HepG2 (cell line): Measurements from ENCODE around the gene RNF6. TPM values are rescaled to one million over a fixed set of nuclear protein-coding genes. Genes with fewer than 3 reads are reported as not detected.
A peak's percentile ranks its signal among the peaks of the same experiment; 100 is the strongest.

Source experiments
- ARNT2 ChIP-seq: sonication (generic); formaldehyde crosslinking; IDR thresholded peaks from 2 replicates; pipeline ENCODE4 v1.8.0; 2022; ENCODE audit warnings: mild to moderate bottlenecking, low read depth, missing genetic modification reagents, moderate library complexity
- ATRX ChIP-seq: sonication (generic); formaldehyde crosslinking; IDR thresholded peaks from 2 replicates; pipeline ENCODE4 v1.4.0; 2020; ENCODE audit warnings: missing genetic modification reagents, borderline replicate concordance
- CBFB ChIP-seq: sonication (generic); formaldehyde crosslinking; IDR thresholded peaks from 2 replicates; pipeline ENCODE4 v1.4.0; 2020; ENCODE audit warnings: missing genetic modification reagents
- CHCHD3 ChIP-seq: sonication (generic); formaldehyde crosslinking; IDR thresholded peaks from 2 replicates; pipeline ENCODE4 v1.8.0; 2022; ENCODE audit warnings: mild to moderate bottlenecking, missing genetic modification reagents, moderate library complexity
- ETV6 ChIP-seq: sonication (generic); formaldehyde crosslinking; conservative IDR thresholded peaks from 2 replicates; pipeline ENCODE4 v1.4.0; 2020; ENCODE audit warnings: missing genetic modification reagents
- GATA4 ChIP-seq: sonication (generic); IDR thresholded peaks from 2 replicates; pipeline ENCODE4 v1.6.1; 2016; ENCODE audit warnings: antibody characterized with exemption, low read depth, borderline replicate concordance
- GFI1 ChIP-seq: sonication (generic); formaldehyde crosslinking; IDR thresholded peaks from 2 replicates; pipeline ENCODE4 v1.5.0; 2020; ENCODE audit warnings: missing genetic modification reagents, mild to moderate bottlenecking, borderline replicate concordance
- GPN1 ChIP-seq: sonication (generic); formaldehyde crosslinking; IDR thresholded peaks from 2 replicates; pipeline ENCODE4 v1.5.1; 2020; ENCODE audit warnings: missing genetic modification reagents, borderline replicate concordance
- HIVEP1 ChIP-seq: sonication (generic); formaldehyde crosslinking; IDR thresholded peaks from 2 replicates; pipeline ENCODE4 v1.4.0; 2020; ENCODE audit warnings: mild to moderate bottlenecking, missing genetic modification reagents
- HNRNPK ChIP-seq: fragments of 200-400 bp; formaldehyde crosslinking; IDR thresholded peaks from 2 replicates; pipeline ENCODE4 v1.6.1; 2018; ENCODE audit warnings: low read length, low read depth, moderate library complexity, mild to moderate bottlenecking; ENCODE audit not compliant: poor library complexity, severe bottlenecking
- SAFB2 ChIP-seq: sonication (generic); formaldehyde crosslinking; IDR thresholded peaks from 2 replicates; pipeline ENCODE4 v1.5.1; 2020; ENCODE audit warnings: missing genetic modification reagents, low read depth, mild to moderate bottlenecking, borderline replicate concordance
- SOX6 ChIP-seq, 2 experiments: fragments of 450-650 bp in 1 of 2; sonication (generic) in 1 of 2; formaldehyde crosslinking in 1 of 2; IDR thresholded peaks; 2 replicates each; pipeline versions ENCODE4 v1.4.0 to v1.6.1; 2017 to 2020; ENCODE audit warnings: antibody characterized with exemption in 1 of 2, mild to moderate bottlenecking in 1 of 2, missing genetic modification reagents in 1 of 2
- ZNF331 ChIP-seq: sonication (generic); formaldehyde crosslinking; IDR thresholded peaks from 2 replicates; pipeline ENCODE4 v1.4.0; 2020; ENCODE audit warnings: missing genetic modification reagents
- ZNF850 ChIP-seq: sonication (generic); formaldehyde crosslinking; conservative IDR thresholded peaks from 2 replicates; pipeline ENCODE4 v1.9.0; 2021; ENCODE audit warnings: mild to moderate bottlenecking, missing genetic modification reagents
- ZNF883 ChIP-seq: sonication (generic); formaldehyde crosslinking; IDR thresholded peaks from 2 replicates; pipeline ENCODE4 v1.5.1; 2020; ENCODE audit warnings: mild to moderate bottlenecking, missing genetic modification reagents; ENCODE audit errors: not compliant biosample characterization
- polyA plus RNA-seq, 8 experiments: library from polyadenylated mRNA; depleted of rRNA in 3 of 8; stranded (reverse) in 7 of 8; unstranded in 1 of 8; fragments of >200 nt; fragmentation: Illumina TruSeq in 4 of 8; extraction: Trizol in 4 of 8; gene quantifications; 2 replicates each; pipeline versions ENCODE4 v1.2.1 to v1.2.3, GENCODE V29; 2011 to 2016; ENCODE audit warnings: low read depth in 4 of 8, missing spikeins in 1 of 8, mixed read lengths in 1 of 8; ENCODE audit not compliant: insufficient read depth in 1 of 8
- total RNA-seq, 5 experiments: library from RNA; depleted of rRNA; stranded (reverse); fragments of >200 nt; fragmentation: Illumina TruSeq; extraction: Trizol; gene quantifications; 2 replicates each; pipeline ENCODE4 v1.2.3, GENCODE V29; 2016; ENCODE audit warnings: low read depth in 1 of 5
- TF ChIP-seq, protein P1 (sequence below): sonication (generic); formaldehyde crosslinking; IDR thresholded peaks from 2 replicates; pipeline ENCODE4 v1.4.0; 2020; ENCODE audit warnings: mild to moderate bottlenecking, missing genetic modification reagents
- TF ChIP-seq, protein P2 (sequence below): sonication (generic); formaldehyde crosslinking; IDR thresholded peaks from 2 replicates; pipeline ENCODE4 v1.5.1; 2020; ENCODE audit warnings: missing genetic modification reagents, mild to moderate bottlenecking, borderline replicate concordance
- TF ChIP-seq, protein P3 (sequence below): sonication (generic); formaldehyde crosslinking; IDR thresholded peaks from 2 replicates; pipeline ENCODE4 v1.9.0; 2021; ENCODE audit warnings: missing genetic modification reagents, borderline replicate concordance
- TF ChIP-seq, protein P4 (sequence below): IDR thresholded peaks from 2 replicates; pipeline ENCODE4 v1.6.1; 2012; ENCODE audit warnings: low read length, improper control_type of control experiment

The RNF6 gene
- total and polyA plus RNA-seq, 2 of the 13 experiments (the other 11 are each of a cell fraction or from before 2014, with no cell fraction given) = 14.6 to 36.8 TPM

DNA sequence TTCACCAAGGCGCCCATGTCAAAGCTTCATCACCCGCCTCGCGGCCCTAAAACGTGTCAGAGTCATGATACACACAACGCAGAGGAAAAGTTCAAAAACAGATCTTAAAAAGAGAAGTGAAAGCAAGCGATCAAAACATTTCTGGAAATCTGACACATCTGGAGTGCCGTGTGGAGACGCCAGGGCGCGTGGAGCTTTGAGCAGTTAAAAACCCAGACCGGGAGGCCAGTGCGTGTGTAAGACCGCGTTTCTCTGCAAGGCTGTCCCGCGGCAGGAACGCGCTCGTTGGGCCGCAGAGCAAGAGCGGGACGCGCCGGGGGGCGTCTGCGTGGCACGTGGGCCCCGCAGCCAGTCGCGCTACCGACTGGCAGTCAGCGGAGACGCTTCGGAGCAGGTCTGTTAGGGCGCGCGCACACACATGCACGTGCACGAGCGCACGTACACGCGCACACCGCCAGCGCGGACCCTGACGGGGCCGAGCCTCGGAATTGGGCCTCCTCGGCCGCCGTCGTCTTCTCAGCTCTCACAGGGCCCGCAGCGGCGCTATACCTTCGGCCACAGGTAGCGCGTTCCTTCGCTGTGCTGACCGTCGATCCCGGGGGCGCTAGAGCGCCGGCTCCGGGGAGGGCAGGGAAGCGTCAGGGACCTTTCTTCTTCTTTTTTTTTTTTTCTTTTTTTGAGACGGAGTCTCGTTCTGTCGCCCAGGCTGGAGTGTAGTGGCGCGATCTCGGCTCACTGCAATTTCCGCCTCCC, 35.8 kb downstream of the RNF6 start (continued):
- TF ChIP-seq GFI1 (CRISPR knock-in tag) (no peak), ZNF850 (CRISPR knock-in tag) (no peak), SOX6 (IDR thresholded peaks at IDR 0.05) (no peak), SOX6 (CRISPR knock-in tag; IDR thresholded peaks at IDR 0.05) (no peak; the same call in none of the 2 replicates), ARNT2 (peak; percentile 81), CBFB (CRISPR knock-in tag) (peak; percentile 72; the same call in 1 of the 2 replicates), ATRX (CRISPR knock-in tag) (no peak), GATA4 (no peak), GPN1 (peak; percentile 53; the same call in 1 of the 2 replicates), HNRNPK (no peak), SAFB2 (CRISPR knock-in tag) (no peak), ZNF883 (CRISPR knock-in tag) (peak; percentile 88), CHCHD3 (CRISPR knock-in tag) (0 out of 2 replicates have a peak, but pooled peaks have one; percentile 81), ZNF331 (CRISPR knock-in tag) (peak; percentile 84; the same call in 1 of the 2 replicates), ETV6 (CRISPR knock-in tag) (peak; percentile 74; the same call in 1 of the 2 replicates), HIVEP1 (CRISPR knock-in tag) (peak; percentile 77; the same call in 1 of the 2 replicates)
- TF ChIP-seq, protein P1, sequence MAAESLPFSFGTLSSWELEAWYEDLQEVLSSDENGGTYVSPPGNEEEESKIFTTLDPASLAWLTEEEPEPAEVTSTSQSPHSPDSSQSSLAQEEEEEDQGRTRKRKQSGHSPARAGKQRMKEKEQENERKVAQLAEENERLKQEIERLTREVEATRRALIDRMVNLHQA (CRISPR knock-in tag) = no peak
- TF ChIP-seq, protein P2, sequence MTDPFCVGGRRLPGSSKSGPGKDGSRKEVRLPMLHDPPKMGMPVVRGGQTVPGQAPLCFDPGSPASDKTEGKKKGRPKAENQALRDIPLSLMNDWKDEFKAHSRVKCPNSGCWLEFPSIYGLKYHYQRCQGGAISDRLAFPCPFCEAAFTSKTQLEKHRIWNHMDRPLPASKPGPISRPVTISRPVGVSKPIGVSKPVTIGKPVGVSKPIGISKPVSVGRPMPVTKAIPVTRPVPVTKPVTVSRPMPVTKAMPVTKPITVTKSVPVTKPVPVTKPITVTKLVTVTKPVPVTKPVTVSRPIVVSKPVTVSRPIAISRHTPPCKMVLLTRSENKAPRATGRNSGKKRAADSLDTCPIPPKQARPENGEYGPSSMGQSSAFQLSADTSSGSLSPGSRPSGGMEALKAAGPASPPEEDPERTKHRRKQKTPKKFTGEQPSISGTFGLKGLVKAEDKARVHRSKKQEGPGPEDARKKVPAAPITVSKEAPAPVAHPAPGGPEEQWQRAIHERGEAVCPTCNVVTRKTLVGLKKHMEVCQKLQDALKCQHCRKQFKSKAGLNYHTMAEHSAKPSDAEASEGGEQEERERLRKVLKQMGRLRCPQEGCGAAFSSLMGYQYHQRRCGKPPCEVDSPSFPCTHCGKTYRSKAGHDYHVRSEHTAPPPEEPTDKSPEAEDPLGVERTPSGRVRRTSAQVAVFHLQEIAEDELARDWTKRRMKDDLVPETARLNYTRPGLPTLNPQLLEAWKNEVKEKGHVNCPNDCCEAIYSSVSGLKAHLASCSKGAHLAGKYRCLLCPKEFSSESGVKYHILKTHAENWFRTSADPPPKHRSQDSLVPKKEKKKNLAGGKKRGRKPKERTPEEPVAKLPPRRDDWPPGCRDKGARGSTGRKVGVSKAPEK = no peak
- TF ChIP-seq, protein P3, sequence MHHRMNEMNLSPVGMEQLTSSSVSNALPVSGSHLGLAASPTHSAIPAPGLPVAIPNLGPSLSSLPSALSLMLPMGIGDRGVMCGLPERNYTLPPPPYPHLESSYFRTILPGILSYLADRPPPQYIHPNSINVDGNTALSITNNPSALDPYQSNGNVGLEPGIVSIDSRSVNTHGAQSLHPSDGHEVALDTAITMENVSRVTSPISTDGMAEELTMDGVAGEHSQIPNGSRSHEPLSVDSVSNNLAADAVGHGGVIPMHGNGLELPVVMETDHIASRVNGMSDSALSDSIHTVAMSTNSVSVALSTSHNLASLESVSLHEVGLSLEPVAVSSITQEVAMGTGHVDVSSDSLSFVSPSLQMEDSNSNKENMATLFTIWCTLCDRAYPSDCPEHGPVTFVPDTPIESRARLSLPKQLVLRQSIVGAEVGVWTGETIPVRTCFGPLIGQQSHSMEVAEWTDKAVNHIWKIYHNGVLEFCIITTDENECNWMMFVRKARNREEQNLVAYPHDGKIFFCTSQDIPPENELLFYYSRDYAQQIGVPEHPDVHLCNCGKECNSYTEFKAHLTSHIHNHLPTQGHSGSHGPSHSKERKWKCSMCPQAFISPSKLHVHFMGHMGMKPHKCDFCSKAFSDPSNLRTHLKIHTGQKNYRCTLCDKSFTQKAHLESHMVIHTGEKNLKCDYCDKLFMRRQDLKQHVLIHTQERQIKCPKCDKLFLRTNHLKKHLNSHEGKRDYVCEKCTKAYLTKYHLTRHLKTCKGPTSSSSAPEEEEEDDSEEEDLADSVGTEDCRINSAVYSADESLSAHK (CRISPR knock-in tag) = no peak
- TF ChIP-seq, protein P4, sequence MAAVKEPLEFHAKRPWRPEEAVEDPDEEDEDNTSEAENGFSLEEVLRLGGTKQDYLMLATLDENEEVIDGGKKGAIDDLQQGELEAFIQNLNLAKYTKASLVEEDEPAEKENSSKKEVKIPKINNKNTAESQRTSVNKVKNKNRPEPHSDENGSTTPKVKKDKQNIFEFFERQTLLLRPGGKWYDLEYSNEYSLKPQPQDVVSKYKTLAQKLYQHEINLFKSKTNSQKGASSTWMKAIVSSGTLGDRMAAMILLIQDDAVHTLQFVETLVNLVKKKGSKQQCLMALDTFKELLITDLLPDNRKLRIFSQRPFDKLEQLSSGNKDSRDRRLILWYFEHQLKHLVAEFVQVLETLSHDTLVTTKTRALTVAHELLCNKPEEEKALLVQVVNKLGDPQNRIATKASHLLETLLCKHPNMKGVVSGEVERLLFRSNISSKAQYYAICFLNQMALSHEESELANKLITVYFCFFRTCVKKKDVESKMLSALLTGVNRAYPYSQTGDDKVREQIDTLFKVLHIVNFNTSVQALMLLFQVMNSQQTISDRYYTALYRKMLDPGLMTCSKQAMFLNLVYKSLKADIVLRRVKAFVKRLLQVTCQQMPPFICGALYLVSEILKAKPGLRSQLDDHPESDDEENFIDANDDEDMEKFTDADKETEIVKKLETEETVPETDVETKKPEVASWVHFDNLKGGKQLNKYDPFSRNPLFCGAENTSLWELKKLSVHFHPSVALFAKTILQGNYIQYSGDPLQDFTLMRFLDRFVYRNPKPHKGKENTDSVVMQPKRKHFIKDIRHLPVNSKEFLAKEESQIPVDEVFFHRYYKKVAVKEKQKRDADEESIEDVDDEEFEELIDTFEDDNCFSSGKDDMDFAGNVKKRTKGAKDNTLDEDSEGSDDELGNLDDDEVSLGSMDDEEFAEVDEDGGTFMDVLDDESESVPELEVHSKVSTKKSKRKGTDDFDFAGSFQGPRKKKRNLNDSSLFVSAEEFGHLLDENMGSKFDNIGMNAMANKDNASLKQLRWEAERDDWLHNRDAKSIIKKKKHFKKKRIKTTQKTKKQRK = no peak
